Breast epithelium (tissue), 4 donors: Measurements from ENCODE around the gene METRNL. TPM values are rescaled to one million over a fixed set of nuclear protein-coding genes. Genes with fewer than 3 reads are reported as not detected.

Experiments
- DNase-seq, 2 donors: peaks; one replicate each; pipeline ENCODE4 v3.0.0-alpha.2; 2019; ENCODE audit warnings: low spot score in 2 of 2
- H3K27ac ChIP-seq, 2 donors: fragments of 200-600 bp; sonication (generic) in 1 of 2; one replicate each; pipeline ENCODE4 v1.5.1; 2016 to 2019; ENCODE audit warnings: mild to moderate bottlenecking in 1 of 2
- H3K27me3 ChIP-seq, 2 donors: fragments of 200-600 bp; sonication (generic) in 1 of 2; one replicate each; pipeline versions ENCODE4 v1.5.1 to v1.6.0; 2017 to 2019; ENCODE audit warnings: control low read depth in 1 of 2, mild to moderate bottlenecking in 1 of 2
- H3K36me3 ChIP-seq: fragments of 200-600 bp; one replicate; pipeline ENCODE4 v1.5.1; 2019
- H3K4me1 ChIP-seq, 2 donors: fragments of 200-600 bp; sonication (generic); one replicate each; pipeline ENCODE4 v1.5.1; 2016 to 2019; ENCODE audit warnings: control low read depth in 1 of 2
- H3K4me3 ChIP-seq, 3 donors: fragments of 200-600 bp; sonication (generic); 1 replicate in 2 of 3; 2 replicates in 1 of 3; pipeline ENCODE4 v1.5.1; 2016 to 2019; ENCODE audit warnings: mild to moderate bottlenecking in 3 of 3, moderate library complexity in 2 of 3
- H3K9me3 ChIP-seq, 2 donors: fragments of 200-600 bp; sonication (generic) in 1 of 2; one replicate each; pipeline ENCODE4 v1.5.1; 2016 to 2019; ENCODE audit warnings: control low read depth in 1 of 2
- CTCF ChIP-seq, 3 donors: fragments of 450-650 bp; IDR thresholded peaks; one replicate each; pipeline ENCODE4 v1.5.1; 2016 to 2017; ENCODE audit warnings: antibody characterized with exemption in 3 of 3, mild to moderate bottlenecking in 3 of 3, moderate library complexity in 3 of 3
- POLR2A ChIP-seq: fragments of 450-650 bp; IDR thresholded peaks from one replicate; pipeline ENCODE4 v1.6.1; 2016; ENCODE audit warnings: antibody characterized with exemption, mild to moderate bottlenecking, moderate library complexity
- POLR2AphosphoS5 ChIP-seq, 3 donors: sonication (generic); formaldehyde crosslinking; IDR thresholded peaks; one replicate each; pipeline ENCODE4 v1.6.1; 2017; ENCODE audit warnings: antibody characterized with exemption in 3 of 3
- intact Hi-C: fragments of 100-400 bp; cut with DNase I; formaldehyde crosslinking; loops from one replicate; pipeline ENCODE4 v1.15.1; 2023; ENCODE audit warnings: low total_unique reads
- total RNA-seq, 3 donors: library from RNA; depleted of rRNA; stranded (reverse); fragments of >200 nt; gene quantifications; one replicate each; pipeline ENCODE4 v1.1.0, GENCODE V29; 2016

The METRNL gene
- total RNA-seq, 3 donors from 2014 or later = 41.6 to 102 (median 54.1) TPM

GRCh38 chr17:83082424-83082823, 3.0 kb downstream of the METRNL start:
- no peaks in the 10 kb centered on the region for H3K9me3 ChIP-seq
- H3K27ac ChIP-seq = peak overlapping the region; percentile 83 to 95
- no peaks in the 10 kb centered on the region for H3K27me3 ChIP-seq
- no peak for DNase-seq
- peak overlapping the region in 2 of 3 donors; percentile 89 to 98 for H3K4me3 ChIP-seq
- TF ChIP-seq POLR2A = no peak
- no peak for TF ChIP-seq CTCF (IDR thresholded peaks at IDR 0.05)
- no peak for TF ChIP-seq POLR2AphosphoS5 (IDR thresholded peaks at IDR 0.05)
- intact Hi-C loops = no loop called here
- no peaks in the 10 kb centered on the region for H3K36me3 ChIP-seq
- peaks cover 0 to 4% of the 10 kb centered on the region in 2 donors for H3K4me1 ChIP-seq

- peaks cover 0 to 4% of the 10 kb centered on the region in 2 donors for H3K4me1 ChIP-seq
- intact Hi-C loops = no loop called here
- peak overlapping the region; percentile 75 to 95 for H3K27ac ChIP-seq
- H3K27me3 ChIP-seq = no peaks in the 10 kb centered on the region
- peak overlapping the region in 2 of 3 donors; percentile 89 to 98 for H3K4me3 ChIP-seq
- DNase-seq = no peak
- TF ChIP-seq POLR2AphosphoS5 (IDR thresholded peaks at IDR 0.05) = no peak
- TF ChIP-seq POLR2A = no peak
- TF ChIP-seq CTCF (IDR thresholded peaks at IDR 0.05) = no peak
- no peaks in the 10 kb centered on the region for H3K36me3 ChIP-seq
- no peaks in the 10 kb centered on the region for H3K9me3 ChIP-seq
Observed at GRCh38 chr17:83082909-83083367, 3.5 kb downstream of the METRNL start.

- H3K4me1 ChIP-seq = peaks cover 0 to 4% of the 10 kb centered on the region in 2 donors
- no peaks in the 10 kb centered on the region for H3K36me3 ChIP-seq
- no peak for DNase-seq
- intact Hi-C loops = no loop called here
- no peaks in the 10 kb centered on the region for H3K9me3 ChIP-seq
- peak overlapping the region; percentile 75 to 95 for H3K27ac ChIP-seq
- peak overlapping the region in 2 of 3 donors; percentile 89 to 98 for H3K4me3 ChIP-seq
- H3K27me3 ChIP-seq = no peaks in the 10 kb centered on the region
- peak; percentile 40 to 89 (median 60) for TF ChIP-seq POLR2AphosphoS5 (IDR thresholded peaks at IDR 0.05)
- no peak for TF ChIP-seq POLR2A
Observed at GRCh38 chr17:83083368-83084201, 4.2 kb downstream of the METRNL start.

- intact Hi-C loops = no loop called here
- peak overlapping the region; percentile 75 to 95 for H3K27ac ChIP-seq
- TF ChIP-seq POLR2AphosphoS5 (IDR thresholded peaks at IDR 0.05) (no peak), POLR2A (no peak), CTCF (IDR thresholded peaks at IDR 0.05) (no peak)
- H3K27me3 ChIP-seq = no peaks in the 10 kb centered on the region
- no peaks in the 10 kb centered on the region for H3K36me3 ChIP-seq
- H3K4me1 ChIP-seq = peaks cover 4 to 8% of the 10 kb centered on the region in 2 donors
- DNase-seq = no peak
- H3K4me3 ChIP-seq = peak overlapping the region in 2 of 3 donors; percentile 19 to 29
- no peaks in the 10 kb centered on the region for H3K9me3 ChIP-seq
Observed at GRCh38 chr17:83084214-83084613, 4.8 kb downstream of the METRNL start.

GRCh38 chr17:83084621-83085056, 5.2 kb downstream of the METRNL start:
- DNase-seq = no peak
- no peaks in the 10 kb centered on the region for H3K9me3 ChIP-seq
- H3K27ac ChIP-seq = peak overlapping the region; percentile 75 to 95
- peak overlapping the region in 2 of 3 donors; percentile 19 to 29 for H3K4me3 ChIP-seq
- H3K27me3 ChIP-seq = no peaks in the 10 kb centered on the region
- intact Hi-C loops = no loop called here
- TF ChIP-seq CTCF (IDR thresholded peaks at IDR 0.05) (no peak), POLR2AphosphoS5 (IDR thresholded peaks at IDR 0.05) (no peak), POLR2A (no peak)
- no peaks in the 10 kb centered on the region for H3K36me3 ChIP-seq
- peaks cover 8% of the 10 kb centered on the region in 2 donors for H3K4me1 ChIP-seq
